GM19351 (cell line): ENCODE measurements around the gene KCNIP3.

Source experiments
- ATAC-seq: cut with Tn5 transposase; IDR thresholded peaks from one replicate; pipeline ENCODE4 v1.9.1; 2021; ENCODE audit warnings: mild to moderate bottlenecking, moderate library complexity; ENCODE audit not compliant: unreplicated experiment

KCNIP3 gene

GRCh38 chr2:95294579-95295250 lies 2.4 kb upstream of the KCNIP3 start:
- no peak for ATAC-seq

GRCh38 chr2:95295376-95295775 lies 1.8 kb upstream of the KCNIP3 start:
- no peak for ATAC-seq

- no peak for ATAC-seq
These were observed 1.1 kb upstream of the KCNIP3 start for GRCh38 chr2:95296011-95296410.

GRCh38 chr2:95297639-95298395 lies 670 bp downstream of the KCNIP3 start:
- no peak for ATAC-seq

- ATAC-seq = no peak
These were observed 1.5 kb downstream of the KCNIP3 start for GRCh38 chr2:95298486-95299111.

GRCh38 chr2:95299961-95300360 lies 2.8 kb downstream of the KCNIP3 start:
- ATAC-seq = no peak

GRCh38 chr2:95300450-95300849 lies 3.3 kb downstream of the KCNIP3 start:
- ATAC-seq = no peak

GRCh38 chr2:95301186-95301585 lies 4.0 kb downstream of the KCNIP3 start:
- ATAC-seq = no peak

GRCh38 chr2:95301876-95302641 lies 4.9 kb downstream of the KCNIP3 start:
- no peak for ATAC-seq

GRCh38 chr2:95303191-95303919 lies 6.2 kb downstream of the KCNIP3 start:
- ATAC-seq = no peak

GRCh38 chr2:95305380-95306061 lies 8.4 kb downstream of the KCNIP3 start:
- no peak for ATAC-seq

- ATAC-seq = no peak
These were observed 9.3 kb downstream of the KCNIP3 start for GRCh38 chr2:95306336-95306895.

GRCh38 chr2:95307036-95307435 lies 9.9 kb downstream of the KCNIP3 start:
- ATAC-seq = no peak

- no peak for ATAC-seq
These were observed 10.7 kb downstream of the KCNIP3 start for GRCh38 chr2:95307878-95308277.

GRCh38 chr2:95308426-95308990 lies 11.4 kb downstream of the KCNIP3 start:
- ATAC-seq = no peak

GRCh38 chr2:95309599-95309998 lies 12.5 kb downstream of the KCNIP3 start:
- no peak for ATAC-seq

GRCh38 chr2:95310216-95310615 lies 13.1 kb downstream of the KCNIP3 start:
- ATAC-seq = no peak

GRCh38 chr2:95310651-95311050 lies 13.5 kb downstream of the KCNIP3 start:
- ATAC-seq = no peak

- ATAC-seq = no peak
These were observed 14.8 kb downstream of the KCNIP3 start for GRCh38 chr2:95311815-95312542.
